ENCODE results near the gene HYI.

Gene HYI

GRCh38 chr1:43437031-43437973 lies 16.4 kb downstream of the HYI start:
- TF ChIP-seq, protein P1, sequence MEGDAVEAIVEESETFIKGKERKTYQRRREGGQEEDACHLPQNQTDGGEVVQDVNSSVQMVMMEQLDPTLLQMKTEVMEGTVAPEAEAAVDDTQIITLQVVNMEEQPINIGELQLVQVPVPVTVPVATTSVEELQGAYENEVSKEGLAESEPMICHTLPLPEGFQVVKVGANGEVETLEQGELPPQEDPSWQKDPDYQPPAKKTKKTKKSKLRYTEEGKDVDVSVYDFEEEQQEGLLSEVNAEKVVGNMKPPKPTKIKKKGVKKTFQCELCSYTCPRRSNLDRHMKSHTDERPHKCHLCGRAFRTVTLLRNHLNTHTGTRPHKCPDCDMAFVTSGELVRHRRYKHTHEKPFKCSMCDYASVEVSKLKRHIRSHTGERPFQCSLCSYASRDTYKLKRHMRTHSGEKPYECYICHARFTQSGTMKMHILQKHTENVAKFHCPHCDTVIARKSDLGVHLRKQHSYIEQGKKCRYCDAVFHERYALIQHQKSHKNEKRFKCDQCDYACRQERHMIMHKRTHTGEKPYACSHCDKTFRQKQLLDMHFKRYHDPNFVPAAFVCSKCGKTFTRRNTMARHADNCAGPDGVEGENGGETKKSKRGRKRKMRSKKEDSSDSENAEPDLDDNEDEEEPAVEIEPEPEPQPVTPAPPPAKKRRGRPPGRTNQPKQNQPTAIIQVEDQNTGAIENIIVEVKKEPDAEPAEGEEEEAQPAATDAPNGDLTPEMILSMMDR (conservative IDR thresholded peaks at IDR 0.05) = no peak
- TF ChIP-seq ZFX (IDR thresholded peaks at IDR 0.05) = no peak
- H3K27ac ChIP-seq = no peak overlapping the region

DNA sequence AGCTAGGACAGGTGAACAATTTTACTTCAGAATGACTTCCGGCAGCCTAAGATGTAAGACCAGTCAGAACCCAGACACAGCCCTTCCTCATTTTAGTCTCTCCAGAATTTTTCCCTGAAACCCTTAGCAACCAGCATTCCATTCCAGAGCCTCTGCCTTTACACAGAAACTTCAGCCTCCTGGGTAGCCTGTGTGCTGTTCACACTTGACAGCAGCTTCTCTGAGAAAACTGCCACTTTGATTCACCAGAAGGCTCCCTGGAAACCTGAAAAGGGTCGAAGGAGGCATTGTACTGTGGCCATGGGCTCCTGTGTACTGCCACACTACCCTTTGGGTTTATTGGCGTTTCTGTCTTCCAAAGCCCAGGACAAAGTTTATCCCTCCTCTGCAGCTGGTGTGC lies 17.4 kb downstream of the HYI start:
- H3K27ac ChIP-seq = no peak overlapping the region
- TF ChIP-seq, protein P1 (conservative IDR thresholded peaks at IDR 0.05) = no peak
- no peak for TF ChIP-seq ZFX (IDR thresholded peaks at IDR 0.05)

DNA sequence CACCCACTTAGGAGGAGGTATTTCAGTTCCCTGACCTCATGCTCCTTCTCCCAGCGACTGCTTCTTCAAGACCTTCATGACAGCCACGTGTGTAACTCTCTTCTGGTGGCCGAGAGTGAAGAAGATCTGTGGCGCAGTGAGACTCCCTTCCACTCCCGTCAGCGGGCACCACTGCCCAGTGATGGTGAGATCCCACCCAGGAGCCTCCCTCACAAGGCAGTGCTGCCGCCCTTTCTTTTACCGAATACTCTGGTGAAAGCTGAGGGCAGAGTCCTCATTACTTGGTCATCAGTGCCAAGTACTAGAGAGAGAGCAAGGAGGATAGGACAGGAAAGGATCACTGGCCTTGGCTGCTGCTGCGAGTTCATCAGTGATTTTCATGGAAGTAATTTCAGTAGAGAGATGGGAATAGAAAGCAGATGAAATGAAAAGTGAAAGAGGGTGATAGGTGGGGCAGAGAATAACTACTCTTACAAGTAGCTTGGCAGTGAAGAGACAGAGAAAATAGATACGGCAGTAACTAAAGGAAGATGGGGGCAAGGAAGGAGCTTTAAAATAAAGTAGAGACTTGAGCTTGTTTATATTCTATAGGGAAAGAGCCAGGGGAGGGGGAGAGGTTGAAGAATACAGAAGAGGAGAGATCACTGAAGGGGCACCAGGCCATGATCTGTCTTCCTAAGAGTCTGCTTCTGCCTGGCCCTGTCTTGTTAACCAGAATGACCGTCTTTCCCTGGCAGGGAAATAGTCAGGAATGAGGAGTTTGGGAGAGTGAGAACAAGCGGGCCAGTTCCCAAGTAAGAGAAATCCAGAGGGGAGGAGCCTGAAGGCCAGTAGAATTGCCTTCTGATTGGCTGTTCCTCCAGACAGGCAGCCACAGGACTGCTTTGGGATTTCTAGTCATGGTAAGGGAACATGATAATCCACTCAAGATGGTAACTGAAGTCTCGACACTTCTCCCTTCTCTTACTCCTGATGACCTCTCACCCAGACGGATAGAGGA lies 18.3 kb downstream of the HYI start:
- no peak overlapping the region for H3K27ac ChIP-seq
- TF ChIP-seq, protein P1 (conservative IDR thresholded peaks at IDR 0.05) = no peak
- no peak for TF ChIP-seq ZFX (IDR thresholded peaks at IDR 0.05)

GRCh38 chr1:43434256-43434655 lies 19.5 kb downstream of the HYI start:
- no peak overlapping the region for H3K27ac ChIP-seq
- TF ChIP-seq, protein P1 (conservative IDR thresholded peaks at IDR 0.05) = no peak
- no peak for TF ChIP-seq ZFX (IDR thresholded peaks at IDR 0.05)

GRCh38 chr1:43432907-43433306 lies 20.8 kb downstream of the HYI start:
- no peak overlapping the region for H3K27ac ChIP-seq
- TF ChIP-seq ZFX (IDR thresholded peaks at IDR 0.05) = no peak
- TF ChIP-seq, protein P1 (conservative IDR thresholded peaks at IDR 0.05) = no peak

GRCh38 chr1:43432171-43432860 lies 21.4 kb downstream of the HYI start:
- H3K27ac ChIP-seq = no peak overlapping the region
- TF ChIP-seq, protein P1 (conservative IDR thresholded peaks at IDR 0.05) = no peak
- no peak for TF ChIP-seq ZFX (IDR thresholded peaks at IDR 0.05)
